Activated naive CD4-positive, alpha-beta T cell treated with anti-CD3 and anti-CD28 coated beads, Interleukin-2, amount 50 U/mL, for 72 hours (primary cell): ENCODE data around the gene CIDEC. TPM values are rescaled to one million over a fixed set of nuclear protein-coding genes. Genes with fewer than 3 reads are reported as not detected.
"Not testable (repeated sequence)": the region's sequence is repeated elsewhere in the genome, so short reads cannot be mapped to it uniquely, and the experiment has no call there.

Source experiments
- ATAC-seq, 2 donors: fragments of 150-1000 bp; cut with Tn5 transposase; 2 replicates each; pipeline ENCODE4 v1.10.0; 2021; ENCODE audit warnings: mild to moderate bottlenecking in 2 of 2, moderate library complexity in 2 of 2
- DNase-seq, 2 donors: peaks; one replicate each; pipeline ENCODE4 v3.0.0; 2021 to 2022; ENCODE audit warnings: low spot score in 2 of 2
- H3K27ac Mint-ChIP-seq, 2 donors: one replicate each; pipeline ENCODE4 v1.8.0; 2022; ENCODE audit warnings: mild to moderate bottlenecking in 2 of 2, mixed read lengths in 2 of 2
- H3K36me3 Mint-ChIP-seq, 2 donors: one replicate each; pipeline ENCODE4 v1.8.0; 2022; ENCODE audit warnings: mixed read lengths in 2 of 2
- H3K9me3 Mint-ChIP-seq, 2 donors: one replicate each; pipeline ENCODE4 v1.8.0; 2022; ENCODE audit warnings: mixed read lengths in 2 of 2
- total RNA-seq, 2 donors: library from RNA; stranded (reverse); gene quantifications; one replicate each; pipeline ENCODE4 v1.2.3, GENCODE V29; 2022

The CIDEC gene
- total RNA-seq, 2 donors from 2014 or later, result not detected

- no peak overlapping the region for H3K27ac Mint-ChIP-seq
- H3K36me3 Mint-ChIP-seq, result no peaks in the 10 kb centered on the region
- no peaks in the 10 kb centered on the region for H3K9me3 Mint-ChIP-seq
- ATAC-seq (no peak), DNase-seq (no peak)
Measured at GRCh38 chr3:9906480-9906879, 26.4 kb upstream of the CIDEC start.

- Mint-ChIP-seq H3K27ac (no peak overlapping the region), H3K36me3 (no peaks in the 10 kb centered on the region), H3K9me3 (no peaks in the 10 kb centered on the region)
- ATAC-seq (no peak), DNase-seq (no peak)
Measured at GRCh38 chr3:9903904-9904303, 23.9 kb upstream of the CIDEC start.

GRCh38 chr3:9903238-9903624, 23.2 kb upstream of the CIDEC start:
- ATAC-seq (peak in 1 of 2 donors; percentile 38), DNase-seq (no peak)
- Mint-ChIP-seq H3K9me3 (no peaks in the 10 kb centered on the region), H3K36me3 (no peaks in the 10 kb centered on the region), H3K27ac (peak overlapping the region; percentile 73 to 83)

- ATAC-seq (peak; percentile 30 to 54), DNase-seq (no peak)
- Mint-ChIP-seq H3K36me3 (no peaks in the 10 kb centered on the region), H3K27ac (peak within 1 kb of the TSS; percentile 73 to 83), H3K9me3 (no peaks in the 10 kb centered on the region)
Measured at GRCh38 chr3:9902372-9903237, 22.6 kb upstream of the CIDEC start, which contains the start of gene IL17RE. IL17RE (plus strand) TSS chr3:9902848; CDS start chr3:9902933, 85 bp downstream.

GRCh38 chr3:9901967-9902366, 21.9 kb upstream of the CIDEC start:
- Mint-ChIP-seq H3K9me3 (no peaks in the 10 kb centered on the region), H3K27ac (peak overlapping the region in 1 of 2 donors; percentile 60), H3K36me3 (no peaks in the 10 kb centered on the region)
- peak; percentile 63 to 79 for ATAC-seq
- DNase-seq, result no peak

GRCh38 chr3:9900965-9901415, 20.9 kb upstream of the CIDEC start:
- ATAC-seq, DNase-seq, H3K36me3 Mint-ChIP-seq, H3K9me3 Mint-ChIP-seq: not testable (repeated sequence)
- H3K27ac Mint-ChIP-seq, result peak overlapping the region in 1 of 2 donors; percentile 15

- no peak for DNase-seq
- Mint-ChIP-seq H3K9me3 (peaks cover 4 to 5% of the 10 kb centered on the region in 2 donors), H3K36me3 (peaks cover 6 to 8% of the 10 kb centered on the region in 2 donors), H3K27ac (no peak overlapping the region)
- ATAC-seq, result no peak
Measured at GRCh38 chr3:9899289-9899791, 19.3 kb upstream of the CIDEC start.

GRCh38 chr3:9898467-9899241, 18.6 kb upstream of the CIDEC start:
- H3K36me3 Mint-ChIP-seq, result peaks cover 11 to 14% of the 10 kb centered on the region in 2 donors
- peak overlapping the region in 1 of 2 donors; percentile 47 for H3K27ac Mint-ChIP-seq
- ATAC-seq (no peak), DNase-seq (no peak)
- H3K9me3 Mint-ChIP-seq, result peaks cover 4 to 5% of the 10 kb centered on the region in 2 donors

GRCh38 chr3:9897408-9898372, 17.6 kb upstream of the CIDEC start:
- ATAC-seq (no peak), DNase-seq (no peak)
- Mint-ChIP-seq H3K9me3 (peaks cover 4 to 10% of the 10 kb centered on the region in 2 donors), H3K27ac (peak overlapping the region in 1 of 2 donors; percentile 47), H3K36me3 (peaks cover 21 to 23% of the 10 kb centered on the region in 2 donors)

GRCh38 chr3:9896755-9897407, 16.8 kb upstream of the CIDEC start:
- ATAC-seq, DNase-seq: not testable (repeated sequence)
- Mint-ChIP-seq H3K36me3 (peaks cover 26 to 30% of the 10 kb centered on the region in 2 donors), H3K9me3 (peaks cover 4 to 15% of the 10 kb centered on the region in 2 donors), H3K27ac (peak overlapping the region in 1 of 2 donors; percentile 25)

GRCh38 chr3:9895715-9896114, 15.7 kb upstream of the CIDEC start:
- not testable (repeated sequence) for DNase-seq, H3K27ac Mint-ChIP-seq, ATAC-seq
- Mint-ChIP-seq H3K9me3 (peaks cover 4 to 15% of the 10 kb centered on the region in 2 donors), H3K36me3 (peaks cover 37 to 41% of the 10 kb centered on the region in 2 donors)

- DNase-seq, result no peak
- Mint-ChIP-seq H3K9me3 (peaks cover 4 to 15% of the 10 kb centered on the region in 2 donors), H3K36me3 (peaks cover 42% of the 10 kb centered on the region in 2 donors), H3K27ac (peak overlapping the region; percentile 39 to 75)
- ATAC-seq, result no peak
Measured at GRCh38 chr3:9893739-9894138, 13.7 kb upstream of the CIDEC start.

GRCh38 chr3:9891072-9891622, 11.1 kb upstream of the CIDEC start:
- ATAC-seq (no peak), DNase-seq (no peak)
- H3K27ac Mint-ChIP-seq, result peak overlapping the region; percentile 96 to 97
- H3K9me3 Mint-ChIP-seq, result peaks cover 4 to 15% of the 10 kb centered on the region in 2 donors
- H3K36me3 Mint-ChIP-seq, result peaks cover 42% of the 10 kb centered on the region in 2 donors

- ATAC-seq, result peak; percentile 88 to 89
- H3K27ac Mint-ChIP-seq, result peak within 1 kb of the TSS; percentile 96 to 97
- peaks cover 42% of the 10 kb centered on the region in 2 donors for H3K36me3 Mint-ChIP-seq
- H3K9me3 Mint-ChIP-seq, result peaks cover 4 to 15% of the 10 kb centered on the region in 2 donors
- DNase-seq, result peak; percentile 85 to 87
Measured at GRCh38 chr3:9890249-9891071, 10.4 kb upstream of the CIDEC start, which contains the start of gene JAGN1. JAGN1 (plus strand) TSS chr3:9890610; CDS start chr3:9890723, 113 bp downstream.
